Right lobe of liver (tissue), 6 donors: ENCODE measurements around the gene COPS9. TPM values are rescaled to one million over a fixed set of nuclear protein-coding genes. Genes with fewer than 3 reads are reported as not detected.

ENCODE experiments used
- ATAC-seq, 4 donors: fragments of 200-7000 bp; cut with Tn5 transposase; one replicate each; pipeline ENCODE4 v1.9.1; 2020; ENCODE audit warnings: mild to moderate bottlenecking in 4 of 4, moderate library complexity in 4 of 4
- DNase-seq, 3 donors: peaks; one replicate each; pipeline ENCODE4 v3.0.0-alpha.2; 2020
- H3K27ac ChIP-seq, 3 donors: fragments of 200-600 bp; one replicate each; pipeline ENCODE4 v1.8.0; 2022
- H3K27me3 ChIP-seq, 2 donors: fragments of 200-600 bp; one replicate each; pipeline ENCODE4 v1.8.0; 2022
- H3K36me3 ChIP-seq, 4 donors: fragments of 200-600 bp; sonication (generic) in 1 of 4; one replicate each; pipeline versions ENCODE4 v1.5.1 to v1.8.0; 2017 to 2022; ENCODE audit warnings: control low read depth in 1 of 4
- H3K4me1 ChIP-seq, 4 donors: fragments of 200-600 bp; sonication (generic) in 1 of 4; one replicate each; pipeline versions ENCODE4 v1.5.1 to v1.8.0; 2017 to 2022; ENCODE audit warnings: control low read depth in 1 of 4
- H3K4me3 ChIP-seq, 3 donors: fragments of 200-600 bp; one replicate each; pipeline ENCODE4 v1.8.0; 2022
- H3K9me3 ChIP-seq, 4 donors: fragments of 200-600 bp; sonication (generic) in 1 of 4; one replicate each; pipeline versions ENCODE4 v1.5.1 to v1.8.0; 2017 to 2022; ENCODE audit warnings: control low read depth in 1 of 4
- CTCF ChIP-seq, 4 donors: fragments of 200-600 bp in 3 of 4; fragments of 450-650 bp in 1 of 4; IDR thresholded peaks; one replicate each; pipeline versions ENCODE4 v1.5.1 to v1.8.0; 2016 to 2022; ENCODE audit warnings: antibody characterized with exemption in 4 of 4, mild to moderate bottlenecking in 2 of 4
- POLR2A ChIP-seq: fragments of 450-650 bp; IDR thresholded peaks from one replicate; pipeline ENCODE4 v1.6.1; 2017; ENCODE audit warnings: antibody characterized with exemption, mild to moderate bottlenecking
- WGBS: methylation state at CpG from one replicate; pipeline ENCODE4 v1.1.6; 2018; ENCODE audit warnings: low coverage, low lambda C conversion rate; ENCODE audit not compliant: insufficient coverage; ENCODE audit errors: missing lambda C conversion rate; 5-methylcytosine and 5-hydroxymethylcytosine counted together
- intact Hi-C, 2 donors: fragments of 100-400 bp; cut with DNase I; formaldehyde crosslinking; loops; one replicate each; pipeline versions ENCODE4 v1.11.2 to v1.14.1; 2022
- total RNA-seq, 6 experiments: library from RNA; depleted of rRNA in 2 of 6; stranded (reverse); fragments of >200 nt in 2 of 6; fragmentation: NEBNext Ultra II Directional in 3 of 6; extraction: Animal tissue kit (Norgen Biotek cat#: 25700) in 3 of 6; gene quantifications; one replicate each; pipeline versions ENCODE4 v1.1.0 to v1.2.4, GENCODE V29; 2016 to 2023
- donor health status: DM: no; HTN: yes; CAD: no.
- donor health status: DM: no; HTN: no; CAD: no.
- donor health status: DM: no; HTN: no; CAD: no.
- donor health status: DM: no; HTN: yes; CAD: no.
- donor health status: DM: no; HTN: yes; CAD: no.

The COPS9 gene
- total RNA-seq, 6 experiments from 2014 or later, result 33.1 to 66.1 (median 45.8) TPM

- TF ChIP-seq CTCF (IDR thresholded peaks at IDR 0.05) (no peak), POLR2A (no peak)
- DNase-seq (peak in 1 of 3 donors; percentile 22), ATAC-seq (no peak)
- intact Hi-C loops, result no loop called here
- WGBS, result 81% methylated on average over 16 of the region's 21 CpGs
- H3K4me3 ChIP-seq, result no peak overlapping the region
- no peak overlapping the region for H3K27ac ChIP-seq
- no peaks in the 10 kb centered on the region for H3K9me3 ChIP-seq
- H3K36me3 ChIP-seq, result no peaks in the 10 kb centered on the region
- no peaks in the 10 kb centered on the region for H3K4me1 ChIP-seq
- H3K27me3 ChIP-seq, result no peaks in the 10 kb centered on the region
These were observed 23.2 kb upstream of the COPS9 start for GRCh38 chr2:240159251-240159839.

GRCh38 chr2:240157147-240157470 lies 21.0 kb upstream of the COPS9 start:
- Histone ChIP-seq H3K27me3 (no peaks in the 10 kb centered on the region), H3K9me3 (no peaks in the 10 kb centered on the region), H3K4me1 (no peaks in the 10 kb centered on the region), H3K27ac (no peak overlapping the region), H3K4me3 (no peak overlapping the region), H3K36me3 (no peaks in the 10 kb centered on the region)
- no peak for ATAC-seq
- 83% methylated on average over 5 of the region's 5 CpGs for WGBS
- intact Hi-C loops, result no loop called here
- no peak for TF ChIP-seq CTCF (IDR thresholded peaks at IDR 0.05)
- TF ChIP-seq POLR2A, result no peak
- DNase-seq, result peak in 1 of 3 donors; percentile 20

- DNase-seq (peak in 1 of 3 donors; percentile 36), ATAC-seq (no peak)
- H3K9me3 ChIP-seq, result no peaks in the 10 kb centered on the region
- H3K27me3 ChIP-seq, result no peaks in the 10 kb centered on the region
- TF ChIP-seq POLR2A (no peak), CTCF (IDR thresholded peaks at IDR 0.05) (no peak)
- no peaks in the 10 kb centered on the region for H3K36me3 ChIP-seq
- H3K27ac ChIP-seq, result no peak overlapping the region
- 73% methylated on average over 11 of the region's 29 CpGs for WGBS
- H3K4me3 ChIP-seq, result no peak overlapping the region
- no peaks in the 10 kb centered on the region for H3K4me1 ChIP-seq
- intact Hi-C loops, result no loop called here
These were observed 20.5 kb upstream of the COPS9 start for GRCh38 chr2:240156435-240157146.

GRCh38 chr2:240155745-240156390 lies 19.8 kb upstream of the COPS9 start:
- H3K27ac ChIP-seq, result no peak overlapping the region
- ATAC-seq (no peak), DNase-seq (peak in 1 of 3 donors; percentile 16)
- H3K4me1 ChIP-seq, result no peaks in the 10 kb centered on the region
- no peaks in the 10 kb centered on the region for H3K36me3 ChIP-seq
- intact Hi-C loops, result no loop called here
- no peaks in the 10 kb centered on the region for H3K27me3 ChIP-seq
- no peak overlapping the region for H3K4me3 ChIP-seq
- TF ChIP-seq POLR2A (no peak), CTCF (IDR thresholded peaks at IDR 0.05) (no peak)
- no peaks in the 10 kb centered on the region for H3K9me3 ChIP-seq
- WGBS, result 73% methylated on average over 13 of the region's 13 CpGs
